ENCODE measurements around the gene UST.

- no peak for TF ChIP-seq POLR2AphosphoS5 (IDR thresholded peaks at IDR 0.05; ENCODE audit: low read depth, low read length)
- TF ChIP-seq TBP (IDR thresholded peaks at IDR 0.05; ENCODE audit: low read depth, low read length), result no peak
- TF ChIP-seq JUND (IDR thresholded peaks at IDR 0.05; ENCODE audit: low read length), result no peak
Measured at GRCh38 chr6:148857798-148858390, 111.1 kb downstream of the UST start.

Data from H1 (cell line).